DMS79 treated with DMSO at 0.1 percent for 48 hours (cell line): ENCODE results near the gene WDR70.
"Not testable (repeated sequence)": the region's sequence is repeated elsewhere in the genome, so short reads cannot be mapped to it uniquely, and the experiment has no call there.

Experiments
- DNase-seq: peaks from one replicate; lab custom pipeline; 2025; lab: John Stamatoyannopoulos, UW

WDR70 gene

GRCh38 chr5:37379100-37379628 is at the start of gene WDR70:
WDR70 (plus strand) TSS chr5:37379318; CDS start chr5:37379368, 50 bp downstream.
- DNase-seq: peak; percentile 63

- not testable (repeated sequence) for DNase-seq
These were observed 44.4 kb upstream of the WDR70 start for GRCh38 chr5:37334754-37335153.

GRCh38 chr5:37342741-37343140 is 36.4 kb upstream of the WDR70 start:
- not testable (repeated sequence) for DNase-seq

- no peak for DNase-seq
These were observed 24.0 kb upstream of the WDR70 start for GRCh38 chr5:37355161-37355560.

- no peak for DNase-seq
These were observed 8.6 kb upstream of the WDR70 start for GRCh38 chr5:37370550-37370863.

- DNase-seq: peak; percentile 91
These were observed 8.0 kb upstream of the WDR70 start, which contains the start of gene NUP155 for GRCh38 chr5:37370864-37371726. NUP155 (minus strand) TSS chr5:37371106; CDS start chr5:37370977, 129 bp downstream.

- DNase-seq: no peak
These were observed 4.0 kb upstream of the WDR70 start for GRCh38 chr5:37375091-37375490.

GRCh38 chr5:37378066-37378465 is 1.1 kb upstream of the WDR70 start:
- DNase-seq: not testable (repeated sequence)

- no peak for DNase-seq
These were observed 12.5 kb downstream of the WDR70 start for GRCh38 chr5:37391591-37391990.

GRCh38 chr5:37396352-37396751 is 17.2 kb downstream of the WDR70 start:
- no peak for DNase-seq

GRCh38 chr5:37400501-37400900 is 21.4 kb downstream of the WDR70 start:
- DNase-seq: no peak

- no peak for DNase-seq
These were observed 33.4 kb downstream of the WDR70 start for GRCh38 chr5:37412515-37412914.

- not testable (repeated sequence) for DNase-seq
These were observed 36.3 kb downstream of the WDR70 start for GRCh38 chr5:37415456-37415855.

GRCh38 chr5:37417347-37417746 is 38.2 kb downstream of the WDR70 start:
- no peak for DNase-seq

GRCh38 chr5:37424441-37424840 is 45.3 kb downstream of the WDR70 start:
- DNase-seq: no peak

- no peak for DNase-seq
These were observed 48.9 kb downstream of the WDR70 start for GRCh38 chr5:37428044-37428443.

- no peak for DNase-seq
These were observed 56.1 kb downstream of the WDR70 start for GRCh38 chr5:37435261-37435660.

- DNase-seq: no peak
These were observed 57.2 kb downstream of the WDR70 start for GRCh38 chr5:37436146-37436934.

GRCh38 chr5:37437711-37438110 is 58.6 kb downstream of the WDR70 start:
- DNase-seq: no peak

GRCh38 chr5:37445783-37446182 is 66.7 kb downstream of the WDR70 start:
- DNase-seq: not testable (repeated sequence)

GRCh38 chr5:37448941-37449340 is 69.8 kb downstream of the WDR70 start:
- DNase-seq: no peak

GRCh38 chr5:37451991-37452390 is 72.9 kb downstream of the WDR70 start:
- not testable (repeated sequence) for DNase-seq

- not testable (repeated sequence) for DNase-seq
These were observed 74.1 kb downstream of the WDR70 start for GRCh38 chr5:37453252-37453651.
